A172 (cell line): Measurements from ENCODE around the gene CXCL12. TPM values are rescaled to one million over a fixed set of nuclear protein-coding genes. Genes with fewer than 3 reads are reported as not detected.
A peak's percentile ranks its signal among the peaks of the same experiment; 100 is the strongest.

Experiments used
- DNase-seq: peaks from one replicate; pipeline ENCODE4 v3.0.0-alpha.2; 2015; ENCODE audit warnings: low spot score
- total RNA-seq: library from RNA; depleted of rRNA; stranded (reverse); fragments of >200 nt; shearing (Covaris generic); gene quantifications from 2 replicates; pipeline ENCODE4 v1.2.3, GENCODE V29; 2014

CXCL12 gene
- total RNA-seq, 1 experiment from 2014 or later = not detected

DNA sequence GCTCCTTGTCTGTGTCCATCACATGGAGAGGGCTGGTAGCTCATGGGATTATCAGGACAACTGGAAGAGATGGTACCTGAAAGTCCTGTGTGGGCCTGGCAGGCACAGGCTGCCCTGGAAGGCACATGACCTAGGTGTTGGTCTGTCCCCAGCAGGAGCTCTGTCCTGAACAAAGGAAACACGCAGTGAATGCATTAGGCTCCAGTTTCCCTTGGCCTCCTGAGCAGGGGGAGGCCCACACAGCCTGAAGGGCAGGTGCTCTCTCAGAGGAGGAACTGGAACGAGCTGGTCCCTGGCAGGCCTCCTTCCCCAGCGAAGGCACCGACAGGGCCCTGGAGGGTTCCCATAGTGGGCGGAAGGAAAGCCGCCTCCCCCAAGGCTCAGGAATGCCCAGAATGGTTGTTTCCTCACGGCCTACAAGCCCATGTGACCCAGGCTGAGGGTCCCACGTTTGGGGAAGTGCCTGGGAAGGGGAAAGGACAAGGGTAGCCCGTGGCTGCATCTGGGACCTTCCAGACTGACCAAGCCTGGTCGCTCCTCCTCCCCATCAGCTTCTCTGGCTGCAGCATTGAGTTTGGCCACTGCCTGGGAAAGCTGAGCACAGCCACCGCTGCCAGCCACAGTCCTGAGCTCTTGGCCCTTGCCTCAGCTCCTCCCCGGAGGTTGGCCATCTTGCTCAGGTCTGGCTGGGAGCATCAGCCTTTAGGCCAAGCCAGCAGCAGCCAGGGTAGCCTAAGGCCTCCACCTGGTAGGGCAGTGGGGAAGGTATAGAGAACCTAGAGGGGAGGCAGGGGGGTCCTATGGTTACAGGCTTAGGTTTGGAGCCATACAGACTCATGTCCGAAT lies 21.8 kb downstream of the CXCL12 start:
- no peak for DNase-seq

DNA sequence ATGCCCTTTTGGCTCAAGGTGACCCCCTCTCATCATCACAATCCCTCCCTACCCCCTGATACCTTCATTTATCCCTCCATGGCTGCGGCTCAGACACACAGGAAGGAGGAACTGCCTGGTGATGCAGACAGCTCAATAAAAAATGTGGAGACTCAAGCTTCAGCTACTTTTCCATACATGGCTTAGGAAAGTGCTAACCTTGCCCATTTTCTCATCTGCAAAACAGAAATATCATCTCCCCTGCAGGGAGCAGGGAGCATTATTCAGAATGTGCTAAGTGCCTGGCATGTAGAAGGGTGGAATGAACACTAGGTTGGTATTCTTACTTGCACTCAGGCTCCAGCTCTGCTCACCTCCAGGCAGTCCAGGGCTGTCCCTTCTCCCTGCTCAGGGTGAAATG lies 23.8 kb downstream of the CXCL12 start:
- DNase-seq = no peak

DNA sequence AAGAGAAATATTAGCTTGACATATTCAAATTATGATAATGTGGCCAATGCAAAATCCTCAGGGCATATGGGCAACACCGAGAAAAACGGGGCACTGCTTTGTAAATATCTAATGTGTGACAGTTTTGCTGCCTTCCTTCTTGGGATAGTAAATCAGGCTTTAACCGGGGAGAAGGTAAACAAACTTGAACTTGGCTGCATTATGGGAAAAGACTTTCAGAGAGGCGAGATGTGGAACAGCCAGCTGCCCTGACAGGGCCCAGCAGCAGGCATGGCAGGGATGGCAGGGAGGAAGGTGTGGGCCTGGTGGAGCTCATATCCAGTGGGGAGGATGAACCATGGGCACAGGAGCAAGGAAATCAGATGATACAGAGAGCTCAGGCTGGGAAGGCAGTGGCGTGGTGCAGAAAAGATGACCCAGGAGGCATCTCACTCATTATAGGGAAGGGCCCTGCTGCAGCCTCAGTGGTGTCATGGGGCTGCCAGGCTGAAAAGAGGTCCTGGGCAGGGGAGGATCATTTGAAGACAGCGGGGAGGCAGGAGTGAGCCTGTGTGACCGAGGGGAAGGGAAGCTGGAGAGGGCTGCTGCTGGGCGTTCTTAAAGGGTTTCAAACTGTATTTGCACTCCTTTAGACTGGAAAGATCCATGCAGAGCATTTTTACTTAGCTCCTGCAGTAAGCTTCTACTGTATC lies 26.7 kb downstream of the CXCL12 start:
- no peak for DNase-seq

DNA sequence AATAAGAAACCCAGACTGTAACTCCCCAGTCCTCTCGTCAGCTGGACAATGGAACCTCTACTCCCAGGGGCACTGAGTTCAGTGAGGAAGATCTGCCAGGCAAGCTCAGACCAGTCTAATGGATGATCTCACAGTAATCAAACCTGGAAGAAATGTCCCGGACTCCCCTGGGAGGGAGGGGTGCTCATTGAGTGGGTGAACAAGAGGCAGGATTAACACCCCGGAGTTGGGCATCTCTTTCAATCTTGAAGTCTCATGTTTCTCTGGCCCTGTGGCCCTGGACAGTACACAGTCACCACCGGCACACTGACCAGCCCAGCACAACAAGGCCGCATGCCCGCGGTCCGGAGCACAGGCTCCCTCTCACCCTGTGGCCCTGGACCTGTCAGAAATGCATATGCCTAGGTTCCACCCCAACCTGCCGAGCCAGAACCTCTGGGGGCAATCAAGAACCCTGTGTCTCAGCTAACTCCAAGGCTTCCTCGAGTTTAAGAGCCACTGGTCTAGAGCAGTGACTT lies 27.8 kb downstream of the CXCL12 start:
- DNase-seq = no peak

DNA sequence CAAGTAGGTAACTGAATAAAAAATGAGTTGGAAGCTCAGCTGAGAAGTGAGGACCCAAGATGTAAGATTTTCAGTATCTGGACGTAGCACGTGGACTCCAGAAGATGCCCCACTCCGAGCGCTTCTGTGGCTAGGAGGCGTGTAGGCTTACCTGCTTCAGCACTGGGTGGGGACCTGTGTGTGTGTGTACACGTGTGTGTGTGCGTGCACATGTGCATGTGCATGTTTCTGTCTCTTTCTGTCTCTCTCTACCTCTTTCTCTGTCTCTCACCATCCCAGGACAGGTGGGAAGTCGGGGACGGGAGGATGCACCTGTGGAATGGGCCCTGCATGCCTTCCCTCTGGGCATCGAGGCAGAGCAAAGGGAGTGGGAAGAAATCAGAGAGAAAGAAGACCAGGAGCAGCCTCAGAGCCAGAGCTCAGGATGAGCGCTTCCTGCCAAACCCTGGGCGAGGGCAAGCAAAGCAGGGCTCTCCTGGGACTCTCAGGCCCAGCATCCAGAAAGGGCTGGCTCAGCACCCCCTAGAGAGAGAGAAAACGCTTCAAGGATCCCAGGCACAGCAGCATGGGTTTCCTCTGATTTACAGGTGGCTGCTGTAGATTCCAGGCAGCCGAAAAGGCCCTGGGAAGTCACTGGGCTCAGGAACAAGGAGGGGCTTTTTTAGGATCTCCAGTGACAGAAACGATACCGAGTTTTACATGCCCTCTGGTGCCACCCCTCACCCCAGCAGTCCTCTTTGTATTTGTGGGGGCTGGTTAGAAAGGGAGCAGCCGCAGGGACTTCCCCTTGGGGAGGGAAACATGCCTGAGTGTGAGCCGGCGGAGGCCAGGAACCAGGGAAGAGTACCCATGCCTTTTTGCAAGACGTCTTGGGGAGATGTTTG lies 28.5 kb downstream of the CXCL12 start:
- DNase-seq = no peak

DNA sequence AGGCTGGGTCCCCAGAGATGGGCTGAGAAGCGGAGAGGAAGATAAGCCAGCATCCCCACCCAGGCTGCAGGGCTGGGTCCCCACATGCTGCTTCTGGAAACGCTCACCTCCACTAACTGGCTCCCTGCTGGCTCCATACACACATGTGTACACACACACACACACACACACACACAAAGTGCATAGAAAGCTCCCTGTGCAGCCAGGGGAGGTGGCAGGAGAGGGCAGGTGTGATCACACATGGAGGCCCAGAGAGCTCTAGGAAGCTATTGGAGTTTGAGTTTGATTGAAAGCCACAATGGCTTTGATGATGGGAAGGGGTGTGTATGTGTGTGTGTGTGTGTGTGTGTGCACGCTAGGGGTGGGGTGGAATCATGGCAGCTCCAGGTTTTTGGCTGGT lies 29.3 kb downstream of the CXCL12 start:
- DNase-seq = no peak

DNA sequence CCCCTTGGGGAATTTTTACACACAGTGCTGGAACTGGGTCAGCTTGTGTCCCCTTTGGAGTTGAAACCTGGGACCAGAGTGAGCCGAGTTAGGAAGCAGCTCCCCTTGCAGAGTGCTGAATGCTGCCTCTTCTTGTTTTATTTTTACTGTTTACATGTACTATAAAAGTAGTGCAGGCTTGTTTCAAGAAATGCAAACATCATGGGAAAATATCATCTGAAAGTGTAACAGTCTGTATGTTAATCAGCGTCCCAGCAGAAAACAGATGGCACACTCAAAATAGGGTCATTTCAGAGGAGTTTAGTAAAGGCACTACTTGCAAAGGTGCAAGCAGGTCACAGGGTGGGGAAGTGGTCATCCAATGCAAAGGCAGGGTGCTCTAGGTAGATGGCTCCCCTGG lies 30.1 kb downstream of the CXCL12 start:
- no peak for DNase-seq

DNA sequence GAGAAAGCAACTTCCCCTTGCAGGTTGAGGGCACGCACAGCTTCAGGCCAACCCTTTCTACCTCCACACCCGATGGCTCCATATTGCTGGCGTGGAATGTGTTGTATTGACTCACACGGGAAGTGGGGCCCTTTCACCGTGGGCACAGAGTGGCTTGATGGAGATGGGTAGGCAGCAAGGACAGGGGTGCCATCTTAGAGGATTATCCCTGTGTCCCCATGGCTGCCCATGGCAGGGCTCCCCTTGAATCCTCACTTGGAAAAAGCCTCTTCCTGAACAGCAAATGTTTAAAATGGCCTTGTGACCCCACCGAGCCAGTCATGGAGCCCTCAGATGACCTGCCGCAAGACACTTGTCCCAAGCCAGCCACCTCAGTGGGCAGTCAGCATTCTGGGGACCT lies 31.2 kb downstream of the CXCL12 start:
- DNase-seq = no peak

DNA sequence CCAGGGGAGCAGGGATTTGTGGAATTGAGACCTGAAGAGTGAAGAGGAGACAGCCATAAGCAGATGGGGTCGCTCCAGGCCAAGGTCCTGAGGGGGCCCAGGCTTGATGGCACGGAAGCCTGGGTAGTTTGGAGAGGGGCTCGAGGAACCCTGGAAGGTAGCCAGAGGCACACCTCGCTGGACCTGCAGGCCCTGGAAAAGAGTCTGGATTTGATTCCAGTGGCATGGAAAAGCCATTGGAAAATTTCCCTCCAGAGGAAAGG lies 31.8 kb downstream of the CXCL12 start:
- no peak for DNase-seq

DNA sequence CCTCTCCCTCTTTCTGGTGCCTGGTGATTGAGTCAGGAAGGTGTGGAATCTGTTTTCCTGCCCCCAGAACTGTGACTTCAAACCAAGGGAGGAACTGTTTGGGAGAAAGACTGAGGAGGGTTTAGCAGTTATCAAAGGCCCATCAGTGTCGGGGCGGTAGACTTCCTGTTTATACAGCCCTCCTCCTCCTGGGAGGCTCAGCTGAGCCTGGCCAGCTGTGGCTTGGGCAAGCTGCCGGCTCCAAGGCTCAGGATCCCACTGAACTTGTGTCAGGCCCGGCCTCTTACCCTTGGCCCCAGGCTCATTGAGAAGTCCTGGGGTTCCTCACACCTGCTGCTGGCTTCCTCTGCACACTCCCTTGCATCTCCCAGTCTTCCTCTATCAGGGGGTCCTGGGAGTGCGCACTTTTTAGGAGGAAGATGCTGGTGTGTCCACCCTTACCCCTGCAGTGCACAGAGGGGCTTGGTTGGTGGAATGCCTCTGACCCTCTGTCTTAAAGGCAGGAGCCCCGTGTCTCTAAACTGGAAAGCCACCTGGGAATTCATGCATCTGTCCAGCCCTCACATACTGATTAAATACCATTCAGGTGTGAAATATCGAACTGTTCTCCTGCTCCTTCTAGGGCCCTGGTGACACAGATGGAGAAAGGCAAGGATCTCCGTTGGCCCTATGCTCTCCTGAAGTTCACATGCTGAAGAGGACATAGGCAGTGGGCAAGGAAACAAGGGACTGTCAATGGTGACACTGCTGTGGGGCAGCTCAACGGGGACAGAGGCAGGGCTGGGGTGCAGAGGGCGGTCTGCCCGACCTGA lies 32.4 kb downstream of the CXCL12 start:
- DNase-seq = peak; percentile 21

DNA sequence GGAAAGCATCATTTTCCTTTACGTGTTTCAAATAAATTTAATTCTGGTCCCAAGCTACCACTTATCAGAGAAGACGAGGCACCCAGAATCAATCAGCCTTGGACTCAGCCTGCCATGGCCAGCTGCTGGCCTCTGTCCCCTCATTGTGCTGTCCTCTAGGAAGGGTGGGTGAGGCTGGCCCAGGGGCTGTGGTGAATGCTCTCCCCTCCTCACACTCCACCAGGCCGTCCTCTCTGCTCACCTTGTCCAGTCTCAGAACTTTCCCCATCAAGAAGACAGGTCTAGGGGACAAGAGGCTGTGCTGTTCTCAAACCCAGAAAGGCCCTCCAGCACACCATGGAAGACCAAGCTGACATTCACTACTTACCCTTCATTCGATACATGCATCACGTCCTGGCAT lies 36.4 kb downstream of the CXCL12 start:
- DNase-seq = no peak

DNA sequence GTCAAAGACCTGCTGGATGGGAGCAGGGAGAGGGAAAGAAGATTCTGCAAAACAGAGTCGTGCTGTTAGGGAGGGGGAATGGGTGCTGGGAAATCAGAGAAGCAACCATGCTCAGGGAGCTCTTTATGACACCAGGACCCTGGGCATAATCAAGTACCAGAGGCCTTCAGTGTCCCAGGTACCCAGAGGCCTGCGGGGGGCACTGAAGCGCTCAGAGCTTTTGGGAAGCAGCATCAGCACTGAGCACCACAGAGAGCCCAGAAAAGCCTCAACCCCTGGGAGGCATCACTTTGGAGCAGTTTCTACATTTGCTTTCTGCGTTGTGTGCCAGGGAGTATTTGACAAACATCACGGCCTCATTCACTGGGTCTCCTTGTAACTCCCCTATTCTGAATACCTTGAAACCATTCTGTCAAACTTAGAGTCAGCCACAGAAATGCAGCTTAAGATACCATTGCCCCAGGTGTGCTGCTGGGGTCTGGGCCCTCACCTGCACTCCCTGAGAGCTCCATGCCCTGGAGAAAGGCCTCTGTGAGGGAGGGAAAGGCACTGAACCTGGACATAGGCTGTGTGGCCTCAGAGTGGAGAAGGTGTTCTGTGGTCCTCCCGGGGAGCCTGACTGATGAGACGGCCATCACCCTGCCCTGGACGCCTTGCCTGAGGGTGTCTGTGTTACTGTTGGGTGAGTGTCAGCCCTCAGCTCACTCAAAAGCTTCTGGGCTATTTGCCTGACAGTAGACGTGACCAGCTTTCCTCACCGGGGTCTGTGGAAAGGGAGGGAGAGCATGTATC lies 37.1 kb downstream of the CXCL12 start:
- no peak for DNase-seq

DNA sequence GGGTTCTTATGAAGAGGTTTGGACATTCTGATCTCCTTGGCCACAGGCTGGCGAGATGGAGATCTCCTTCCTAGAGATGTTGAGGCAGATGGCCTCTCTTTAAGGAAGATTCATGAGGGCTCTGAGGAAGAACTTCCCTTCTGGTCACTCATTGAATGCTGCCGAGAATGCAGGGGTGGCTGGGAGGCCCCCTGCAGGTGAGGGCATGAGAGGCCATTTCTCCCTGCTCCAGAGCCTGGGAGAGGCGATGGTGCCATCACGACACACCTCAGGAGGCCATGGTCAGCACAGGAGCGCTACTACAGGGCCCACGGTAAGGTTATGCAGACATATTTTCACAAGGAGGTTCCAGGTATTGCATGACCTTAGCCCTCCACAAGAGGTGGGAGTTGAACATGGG lies 40.2 kb downstream of the CXCL12 start:
- no peak for DNase-seq

DNA sequence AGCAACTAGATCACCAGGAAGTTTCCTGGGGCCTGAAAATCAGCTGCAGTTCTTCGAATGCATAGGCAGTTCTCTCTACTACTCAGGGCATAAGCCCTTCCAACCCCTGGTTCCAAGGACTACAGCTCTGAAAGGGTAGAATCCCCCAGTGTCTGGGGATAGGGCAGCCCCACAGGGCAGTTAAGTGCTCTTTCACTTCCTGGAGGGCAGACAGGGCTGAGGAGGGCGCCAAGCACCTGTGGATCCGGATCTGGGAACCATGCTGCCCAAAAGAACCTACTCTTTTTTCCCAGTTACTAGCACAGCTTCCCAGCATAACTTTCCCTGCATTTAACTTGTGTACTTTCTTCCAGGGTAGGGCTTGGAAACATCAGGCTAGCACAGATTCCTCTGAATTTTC lies 41.1 kb downstream of the CXCL12 start:
- DNase-seq = no peak

DNA sequence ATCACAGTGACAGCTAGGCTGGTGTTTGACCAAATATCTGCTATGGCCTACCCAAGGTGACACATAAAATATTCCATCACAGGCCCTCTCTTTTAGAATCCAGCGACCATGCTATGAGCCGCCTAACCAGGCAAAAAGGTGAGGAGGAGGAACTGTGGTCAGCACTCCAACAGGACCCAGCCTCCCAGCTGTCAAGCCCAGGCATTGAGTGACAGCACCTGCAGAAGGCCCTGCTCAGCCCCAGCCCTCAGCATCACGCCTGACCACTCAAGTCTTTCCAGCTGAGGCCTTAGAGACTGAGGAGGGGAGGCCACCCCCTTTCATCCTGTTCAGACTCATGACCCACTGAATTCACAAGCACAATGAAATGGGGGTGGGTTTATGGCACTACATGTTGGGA lies 43.0 kb downstream of the CXCL12 start:
- no peak for DNase-seq

DNA sequence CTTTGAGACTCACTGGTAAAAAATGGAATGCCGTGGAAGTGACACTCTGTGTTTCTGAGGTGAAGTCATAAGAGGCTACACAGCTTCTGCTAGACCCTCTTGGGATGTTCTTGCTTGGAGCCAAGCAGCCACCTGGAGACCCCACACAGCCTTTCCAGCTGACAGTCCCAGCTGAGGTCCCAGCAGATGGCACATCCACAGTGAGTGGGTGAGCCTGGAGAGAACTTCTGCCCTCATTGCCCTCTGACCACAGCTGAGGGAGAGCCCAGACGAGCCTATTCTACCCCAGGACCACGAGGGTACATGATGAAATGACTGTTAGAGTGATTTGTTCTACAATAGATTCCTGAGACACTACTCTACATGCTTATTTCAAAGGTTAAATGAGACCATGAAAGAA lies 44.3 kb downstream of the CXCL12 start:
- no peak for DNase-seq

DNA sequence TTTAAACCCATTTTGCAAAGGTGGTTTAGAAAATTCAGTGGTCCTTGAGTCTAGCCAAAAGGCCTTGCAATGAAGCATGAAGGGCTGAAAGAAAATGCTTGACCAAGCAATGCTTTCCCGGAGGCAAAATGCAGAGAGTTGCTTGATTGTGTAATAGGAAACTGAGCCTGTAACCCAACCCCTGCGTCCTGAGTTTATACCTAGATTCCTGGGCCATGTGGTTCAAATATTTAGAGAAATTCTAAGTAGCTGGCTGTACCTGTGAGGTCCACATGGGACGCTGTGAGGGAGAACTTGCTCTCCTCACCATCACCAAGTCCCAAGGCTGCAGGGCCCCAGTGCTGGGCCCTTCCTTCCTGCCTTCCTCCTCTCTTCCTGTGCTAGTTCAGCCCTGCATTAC lies 45.7 kb downstream of the CXCL12 start:
- DNase-seq = no peak

DNA sequence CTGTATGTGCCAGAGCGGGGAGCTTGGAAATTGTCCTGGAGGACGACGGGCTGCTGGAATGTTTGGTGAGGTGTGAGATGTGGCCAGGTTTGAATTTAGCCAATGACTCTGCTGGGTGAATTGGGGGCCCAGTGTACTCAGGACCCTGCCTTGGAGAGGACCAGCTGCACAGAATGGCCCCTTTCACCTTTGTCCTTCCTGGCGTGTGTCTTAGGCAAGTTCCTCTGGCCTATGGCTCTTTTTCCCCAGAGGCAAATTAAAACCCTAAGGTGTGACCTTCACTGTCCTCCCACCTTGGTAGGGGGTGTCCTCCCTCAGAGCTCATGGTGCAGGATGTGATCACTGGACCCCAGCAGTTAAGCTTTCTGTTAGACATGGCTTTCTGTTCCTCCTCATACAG lies 47.8 kb downstream of the CXCL12 start:
- DNase-seq = no peak

DNA sequence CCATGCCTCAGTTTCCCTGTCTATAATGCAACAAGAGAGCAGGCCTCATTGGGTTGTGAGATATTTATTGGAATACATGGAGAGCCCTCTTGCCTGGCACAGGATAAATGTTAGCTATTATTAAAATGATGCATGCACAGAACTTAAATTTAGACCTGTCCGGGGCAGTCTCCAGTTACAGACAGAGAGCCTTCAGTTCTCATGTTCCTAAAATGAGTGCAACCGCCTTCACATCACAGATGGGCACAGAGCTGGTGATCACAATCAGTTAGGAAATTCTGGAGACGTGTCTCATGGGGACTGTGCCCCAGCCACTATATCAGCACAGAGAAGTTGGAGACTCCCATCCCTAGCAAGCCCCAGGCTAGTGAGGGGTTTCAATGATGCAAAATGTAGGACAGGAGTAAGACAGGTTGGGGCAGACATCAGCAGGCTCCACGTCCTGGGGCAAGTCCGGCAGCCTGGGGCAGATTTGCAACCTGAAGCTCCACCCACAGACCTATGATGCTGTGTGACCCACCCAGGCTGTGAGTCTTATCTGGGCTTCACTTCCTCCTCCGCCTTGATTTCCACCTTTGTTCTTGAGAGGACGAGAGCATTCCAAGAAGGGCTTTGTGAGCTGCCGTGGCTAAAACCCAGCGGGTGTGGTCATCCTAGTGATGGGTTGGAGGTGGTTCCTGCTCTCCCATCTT lies 49.4 kb downstream of the CXCL12 start:
- DNase-seq = no peak

DNA sequence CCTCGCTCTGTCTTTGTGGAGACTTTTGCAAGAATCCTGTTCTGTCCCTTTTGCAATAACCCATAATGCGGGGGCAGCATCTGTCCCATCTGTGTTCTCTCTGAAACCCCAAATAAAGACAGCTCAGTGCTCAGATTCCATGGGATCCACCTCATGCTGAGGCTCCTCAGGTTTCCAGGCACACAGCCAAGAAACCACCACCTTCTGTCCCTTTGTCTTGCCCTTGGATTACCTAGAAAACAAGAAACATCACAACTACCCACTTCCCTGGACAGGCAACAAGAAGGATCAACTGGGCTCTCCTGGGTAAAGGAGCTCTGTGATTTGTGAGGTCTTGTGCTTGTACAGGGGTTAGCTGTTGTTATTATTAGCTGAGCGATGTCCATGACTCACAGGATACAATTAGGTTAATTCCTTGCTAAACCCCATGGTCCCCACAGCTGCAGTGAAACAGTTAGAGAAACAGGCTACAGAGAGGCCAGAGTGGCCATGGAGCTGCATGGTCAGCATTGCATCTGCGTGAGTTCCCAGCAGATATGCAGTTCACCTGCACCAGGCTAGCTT lies 50.2 kb downstream of the CXCL12 start:
- DNase-seq = peak; percentile 85
